ENCODE data around the gene GTPBP2. TPM values are rescaled to one million over a fixed set of nuclear protein-coding genes. Genes with fewer than 3 reads are reported as not detected.
A peak's percentile ranks its signal among the peaks of the same experiment; 100 is the strongest.

The GTPBP2 gene
- total and polyA plus RNA-seq, 2 of the 13 experiments (the other 11 are each of a cell fraction or from before 2014, with no cell fraction given) = 26.9 to 88.2 TPM

GRCh38 chr6:43629104-43629504, at the start of gene GTPBP2 (continued):
- TF ChIP-seq ARID4A (CRISPR knock-in tag; IDR thresholded peaks at IDR 0.05; ENCODE audit: borderline replicate concordance) = 0 out of 2 replicates have a peak, but pooled peaks have one; percentile 23
- no peak for TF ChIP-seq ZNF263 (CRISPR knock-in tag; IDR thresholded peaks at IDR 0.05)
- TF ChIP-seq BCLAF1 (IDR thresholded peaks at IDR 0.05) = no peak
- TF ChIP-seq ZSCAN5A (CRISPR knock-in tag; IDR thresholded peaks at IDR 0.05; ENCODE audit: borderline replicate concordance) = no peak; the same call in 1 of the 2 replicates
- TF ChIP-seq HINFP (CRISPR knock-in tag; IDR thresholded peaks at IDR 0.05; ENCODE audit: low read depth) = no peak
- no peak for TF ChIP-seq STAT5B (CRISPR knock-in tag; IDR thresholded peaks at IDR 0.05)
- TF ChIP-seq FOXK1 (CRISPR knock-in tag; IDR thresholded peaks at IDR 0.05; ENCODE audit: borderline replicate concordance, low read depth) = peak; percentile 91
- no peak for TF ChIP-seq TEAD2 (CRISPR knock-in tag; IDR thresholded peaks at IDR 0.05)
- no peak for TF ChIP-seq FOXM1 (CRISPR knock-in tag; IDR thresholded peaks at IDR 0.05)
- no peak for TF ChIP-seq GTF3A (CRISPR knock-in tag; conservative IDR thresholded peaks at IDR 0.05)
- peak; percentile 55; the same call in 1 of the 2 replicates for TF ChIP-seq HOXA3 (CRISPR knock-in tag; IDR thresholded peaks at IDR 0.05)
- TF ChIP-seq ATF2 (CRISPR knock-in tag; IDR thresholded peaks at IDR 0.05) = peak; percentile 75
- peak; percentile 60; the same call in 1 of the 2 replicates for TF ChIP-seq SIN3B (IDR thresholded peaks at IDR 0.05; ENCODE audit: low read length)
- TF ChIP-seq SAP130 (CRISPR knock-in tag; IDR thresholded peaks at IDR 0.05; ENCODE audit: low read depth) = 0 out of 2 replicates have a peak, but pooled peaks have one; percentile 65
- no peak for TF ChIP-seq CBX1 (IDR thresholded peaks at IDR 0.05; ENCODE audit: low read depth)
- TF ChIP-seq, protein P1, sequence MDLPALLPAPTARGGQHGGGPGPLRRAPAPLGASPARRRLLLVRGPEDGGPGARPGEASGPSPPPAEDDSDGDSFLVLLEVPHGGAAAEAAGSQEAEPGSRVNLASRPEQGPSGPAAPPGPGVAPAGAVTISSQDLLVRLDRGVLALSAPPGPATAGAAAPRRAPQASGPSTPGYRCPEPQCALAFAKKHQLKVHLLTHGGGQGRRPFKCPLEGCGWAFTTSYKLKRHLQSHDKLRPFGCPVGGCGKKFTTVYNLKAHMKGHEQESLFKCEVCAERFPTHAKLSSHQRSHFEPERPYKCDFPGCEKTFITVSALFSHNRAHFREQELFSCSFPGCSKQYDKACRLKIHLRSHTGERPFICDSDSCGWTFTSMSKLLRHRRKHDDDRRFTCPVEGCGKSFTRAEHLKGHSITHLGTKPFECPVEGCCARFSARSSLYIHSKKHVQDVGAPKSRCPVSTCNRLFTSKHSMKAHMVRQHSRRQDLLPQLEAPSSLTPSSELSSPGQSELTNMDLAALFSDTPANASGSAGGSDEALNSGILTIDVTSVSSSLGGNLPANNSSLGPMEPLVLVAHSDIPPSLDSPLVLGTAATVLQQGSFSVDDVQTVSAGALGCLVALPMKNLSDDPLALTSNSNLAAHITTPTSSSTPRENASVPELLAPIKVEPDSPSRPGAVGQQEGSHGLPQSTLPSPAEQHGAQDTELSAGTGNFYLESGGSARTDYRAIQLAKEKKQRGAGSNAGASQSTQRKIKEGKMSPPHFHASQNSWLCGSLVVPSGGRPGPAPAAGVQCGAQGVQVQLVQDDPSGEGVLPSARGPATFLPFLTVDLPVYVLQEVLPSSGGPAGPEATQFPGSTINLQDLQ (CRISPR knock-in tag; IDR thresholded peaks at IDR 0.05) = no peak
